ENCODE results near the gene ADAMTS14.

ADAMTS14 gene

DNA sequence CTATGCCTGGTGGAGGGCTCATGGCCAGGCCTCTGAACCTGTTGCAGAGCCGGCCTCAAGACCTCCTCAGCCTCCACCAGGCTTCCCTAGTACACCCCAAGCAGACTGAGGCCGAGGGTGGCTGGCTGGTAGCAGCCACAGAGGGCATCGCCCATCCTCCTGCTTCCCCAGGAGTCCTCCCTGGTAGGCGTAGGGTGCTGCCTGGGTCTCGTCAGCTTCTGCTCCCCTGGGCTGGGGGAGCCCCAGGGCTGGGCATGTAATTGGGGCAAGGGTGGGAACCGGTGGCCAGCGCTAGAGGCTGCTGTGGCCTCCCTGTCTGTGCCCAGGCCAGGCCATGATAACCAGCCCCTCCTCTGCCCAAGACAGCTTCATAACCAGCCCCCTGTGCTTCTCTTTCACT is 80.3 kb downstream of the ADAMTS14 start:
- 0 out of 2 replicates have a peak, but pooled peaks cover 2% of the 10 kb centered on the region for H3K27me3 ChIP-seq (ENCODE audit: control insufficient read depth, low read length)
- H3K9me2 ChIP-seq (replicated peaks; ENCODE audit: control insufficient read depth, low read length), result no peaks in the 10 kb centered on the region
- no peaks in the 10 kb centered on the region for H3K79me2 ChIP-seq (ENCODE audit: control insufficient read depth, low read length)
- no peak overlapping the region for H3K27ac ChIP-seq (ENCODE audit: low read depth, low read length)
- no peak overlapping the region for H3K4me3 ChIP-seq (ENCODE audit: low read length)
- no peaks in the 10 kb centered on the region for H3K4me1 ChIP-seq (ENCODE audit: control insufficient read depth, low read length)
- no peak for TF ChIP-seq CTCF (IDR thresholded peaks at IDR 0.05; ENCODE audit: low read depth, low read length, poor library complexity, severe bottlenecking)
- H3K36me3 ChIP-seq (ENCODE audit: control insufficient read depth, low read length), result no peaks in the 10 kb centered on the region
- H4K20me1 ChIP-seq (ENCODE audit: control insufficient read depth, insufficient read depth, low read depth, low read length), result no peaks in the 10 kb centered on the region
- no peaks in the 10 kb centered on the region for H3F3A ChIP-seq (ENCODE audit: control insufficient read depth, insufficient read depth)
- no peaks in the 10 kb centered on the region for H3K9me3 ChIP-seq (ENCODE audit: control insufficient read depth, insufficient read depth, low read length)
- no peak overlapping the region for H3K4me2 ChIP-seq (ENCODE audit: low read length)

GRCh38 chr10:70753026-70753663 is 80.8 kb downstream of the ADAMTS14 start:
- H4K20me1 ChIP-seq (ENCODE audit: control insufficient read depth, insufficient read depth, low read depth, low read length), result no peaks in the 10 kb centered on the region
- H3F3A ChIP-seq (ENCODE audit: control insufficient read depth, insufficient read depth), result no peaks in the 10 kb centered on the region
- H3K36me3 ChIP-seq (ENCODE audit: control insufficient read depth, low read length), result no peaks in the 10 kb centered on the region
- H3K4me1 ChIP-seq (ENCODE audit: control insufficient read depth, low read length), result no peaks in the 10 kb centered on the region
- H3K4me2 ChIP-seq (ENCODE audit: low read length), result no peak overlapping the region
- H3K9me3 ChIP-seq (ENCODE audit: control insufficient read depth, insufficient read depth, low read length), result no peaks in the 10 kb centered on the region
- no peaks in the 10 kb centered on the region for H3K79me2 ChIP-seq (ENCODE audit: control insufficient read depth, low read length)
- H3K9me2 ChIP-seq (replicated peaks; ENCODE audit: control insufficient read depth, low read length), result no peaks in the 10 kb centered on the region
- TF ChIP-seq EZH2phosphoT487 (IDR thresholded peaks at IDR 0.05; ENCODE audit: borderline replicate concordance, low read length) (no peak), CTCF (IDR thresholded peaks at IDR 0.05; ENCODE audit: low read depth, low read length, poor library complexity, severe bottlenecking) (no peak)
- H3K27me3 ChIP-seq (ENCODE audit: control insufficient read depth, low read length), result 0 out of 2 replicates have a peak, but pooled peaks cover 2% of the 10 kb centered on the region
- H3K4me3 ChIP-seq (ENCODE audit: low read length), result no peak overlapping the region
- H3K27ac ChIP-seq (ENCODE audit: low read depth, low read length), result no peak overlapping the region

- no peaks in the 10 kb centered on the region for H3K4me1 ChIP-seq (ENCODE audit: control insufficient read depth, low read length)
- no peaks in the 10 kb centered on the region for H3F3A ChIP-seq (ENCODE audit: control insufficient read depth, insufficient read depth)
- no peak overlapping the region for H3K27ac ChIP-seq (ENCODE audit: low read depth, low read length)
- no peaks in the 10 kb centered on the region for H3K79me2 ChIP-seq (ENCODE audit: control insufficient read depth, low read length)
- H4K20me1 ChIP-seq (ENCODE audit: control insufficient read depth, insufficient read depth, low read depth, low read length), result no peaks in the 10 kb centered on the region
- no peaks in the 10 kb centered on the region for H3K9me2 ChIP-seq (replicated peaks; ENCODE audit: control insufficient read depth, low read length)
- no peak for TF ChIP-seq CTCF (IDR thresholded peaks at IDR 0.05; ENCODE audit: low read depth, low read length, poor library complexity, severe bottlenecking)
- no peak overlapping the region for H3K4me3 ChIP-seq (ENCODE audit: low read length)
- H3K4me2 ChIP-seq (ENCODE audit: low read length), result no peak overlapping the region
- no peaks in the 10 kb centered on the region for H3K9me3 ChIP-seq (ENCODE audit: control insufficient read depth, insufficient read depth, low read length)
- H3K36me3 ChIP-seq (ENCODE audit: control insufficient read depth, low read length), result no peaks in the 10 kb centered on the region
- 0 out of 2 replicates have a peak, but pooled peaks cover 2% of the 10 kb centered on the region for H3K27me3 ChIP-seq (ENCODE audit: control insufficient read depth, low read length)
Observed at GRCh38 chr10:70753841-70754621, 81.7 kb downstream of the ADAMTS14 start.

Data from DOHH2 (cell line).